GM12878 (cell line): ENCODE data around the gene PGC. TPM values are rescaled to one million over a fixed set of nuclear protein-coding genes. Genes with fewer than 3 reads are reported as not detected.

Experiments used
- BCL11A ChIP-seq: IDR thresholded peaks from 2 replicates; pipeline ENCODE4 v1.6.1; 2011; ENCODE audit warnings: low read depth, low read length
- BRCA1 ChIP-seq: IDR thresholded peaks from 2 replicates; pipeline ENCODE4 v1.6.1; 2011; ENCODE audit warnings: low read depth, low read length, improper control_type of control experiment
- DPF2 ChIP-seq: fragments of 450-650 bp; IDR thresholded peaks from 2 replicates; pipeline ENCODE4 v1.6.1; 2017; ENCODE audit warnings: mild to moderate bottlenecking
- GABPA ChIP-seq: IDR thresholded peaks from 2 replicates; pipeline ENCODE4 v1.6.1; 2014; ENCODE audit warnings: antibody characterized with exemption, low read depth, mild to moderate bottlenecking, inconsistent platforms
- NR2C2 ChIP-seq: IDR thresholded peaks from 2 replicates; pipeline ENCODE4 v1.6.1; 2011; ENCODE audit warnings: borderline replicate concordance, low read depth; ENCODE audit not compliant: control insufficient read depth, insufficient read length
- RFX5 ChIP-seq: IDR thresholded peaks from 2 replicates; pipeline ENCODE4 v1.6.1; 2011; ENCODE audit warnings: low read depth, low read length, improper control_type of control experiment
- TCF3 ChIP-seq: IDR thresholded peaks from 2 replicates; pipeline ENCODE4 v1.6.1; 2012; ENCODE audit warnings: low read depth, mild to moderate bottlenecking, low read length, borderline replicate concordance; ENCODE audit not compliant: insufficient read depth
- ZNF592 ChIP-seq: fragments of 450-650 bp; IDR thresholded peaks from 2 replicates; pipeline ENCODE4 v1.6.1; 2017; ENCODE audit warnings: mild to moderate bottlenecking, moderate library complexity
- polyA plus RNA-seq, 11 experiments: library from polyadenylated mRNA; depleted of rRNA in 4 of 11; unstranded in 6 of 11; stranded (reverse) in 5 of 11; fragments of >200 nt; fragmentation: Nextera tagmentation in 4 of 11; fragmentation: Illumina TruSeq in 1 of 11; extraction: Ambion mirVana in 4 of 11; extraction: Trizol in 1 of 11; gene quantifications; 1 replicate in 1 of 11; 2 replicates in 10 of 11; pipeline versions ENCODE4 v1.2.1 to v1.2.3, GENCODE V29; 2011 to 2016; ENCODE audit warnings: inconsistent platforms in 2 of 11, missing spikeins in 2 of 11, low read depth in 1 of 11
- total RNA-seq, 4 experiments: library from RNA; depleted of rRNA in 3 of 4; stranded (reverse); fragments of >200 nt in 3 of 4; fragmentation: Illumina TruSeq in 1 of 4; extraction: Trizol in 1 of 4; gene quantifications; 2 replicates each; pipeline versions ENCODE4 v1.2.1 to v1.2.3, GENCODE V29; 2013 to 2021
- TF ChIP-seq, protein P1 (sequence below): fragments of 450-650 bp; IDR thresholded peaks from 2 replicates; pipeline ENCODE4 v1.6.1; 2017; ENCODE audit warnings: mild to moderate bottlenecking, low read depth, inconsistent platforms; ENCODE audit not compliant: poor library complexity, severe bottlenecking
- TF ChIP-seq, protein P2 (sequence below): IDR thresholded peaks from 2 replicates; pipeline ENCODE4 v1.6.1; 2011; ENCODE audit warnings: borderline replicate concordance, low read depth, mild to moderate bottlenecking, moderate library complexity, mixed read lengths, low read length; ENCODE audit not compliant: insufficient read depth; ENCODE audit errors: extremely low read length

The PGC gene
- total and polyA plus RNA-seq, 10 of the 15 experiments (the other 5 are each of a cell fraction or from before 2014, with no cell fraction given), result 0.26 TPM; not detected in 9

- TF ChIP-seq DPF2, result no peak
- TF ChIP-seq BCL11A, result no peak
- TF ChIP-seq, protein P1, sequence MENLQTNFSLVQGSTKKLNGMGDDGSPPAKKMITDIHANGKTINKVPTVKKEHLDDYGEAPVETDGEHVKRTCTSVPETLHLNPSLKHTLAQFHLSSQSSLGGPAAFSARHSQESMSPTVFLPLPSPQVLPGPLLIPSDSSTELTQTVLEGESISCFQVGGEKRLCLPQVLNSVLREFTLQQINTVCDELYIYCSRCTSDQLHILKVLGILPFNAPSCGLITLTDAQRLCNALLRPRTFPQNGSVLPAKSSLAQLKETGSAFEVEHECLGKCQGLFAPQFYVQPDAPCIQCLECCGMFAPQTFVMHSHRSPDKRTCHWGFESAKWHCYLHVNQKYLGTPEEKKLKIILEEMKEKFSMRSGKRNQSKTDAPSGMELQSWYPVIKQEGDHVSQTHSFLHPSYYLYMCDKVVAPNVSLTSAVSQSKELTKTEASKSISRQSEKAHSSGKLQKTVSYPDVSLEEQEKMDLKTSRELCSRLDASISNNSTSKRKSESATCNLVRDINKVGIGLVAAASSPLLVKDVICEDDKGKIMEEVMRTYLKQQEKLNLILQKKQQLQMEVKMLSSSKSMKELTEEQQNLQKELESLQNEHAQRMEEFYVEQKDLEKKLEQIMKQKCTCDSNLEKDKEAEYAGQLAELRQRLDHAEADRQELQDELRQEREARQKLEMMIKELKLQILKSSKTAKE, result no peak
- TF ChIP-seq ZNF592, result no peak
- TF ChIP-seq NR2C2, result no peak
- TF ChIP-seq TCF3, result no peak
- TF ChIP-seq BRCA1, result no peak
- no peak for TF ChIP-seq GABPA
- no peak for TF ChIP-seq RFX5
- TF ChIP-seq, protein P2, sequence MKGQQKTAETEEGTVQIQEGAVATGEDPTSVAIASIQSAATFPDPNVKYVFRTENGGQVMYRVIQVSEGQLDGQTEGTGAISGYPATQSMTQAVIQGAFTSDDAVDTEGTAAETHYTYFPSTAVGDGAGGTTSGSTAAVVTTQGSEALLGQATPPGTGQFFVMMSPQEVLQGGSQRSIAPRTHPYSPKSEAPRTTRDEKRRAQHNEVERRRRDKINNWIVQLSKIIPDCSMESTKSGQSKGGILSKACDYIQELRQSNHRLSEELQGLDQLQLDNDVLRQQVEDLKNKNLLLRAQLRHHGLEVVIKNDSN, result no peak
Measured at GRCh38 chr6:41741625-41742490, 5.3 kb downstream of the PGC start (continued).
